Measurements from ENCODE around the gene SLC13A3.

The SLC13A3 gene

GRCh38 chr20:46650575-46651090, 626 bp downstream of the SLC13A3 start:
- DNase-seq = no peak

GRCh38 chr20:46649965-46650542, 1.2 kb downstream of the SLC13A3 start:
- no peak for DNase-seq

- DNase-seq = no peak
Measured at GRCh38 chr20:46649650-46649949, 1.7 kb downstream of the SLC13A3 start.

- DNase-seq = no peak
Measured at GRCh38 chr20:46648903-46649649, 2.2 kb downstream of the SLC13A3 start.

- DNase-seq = no peak
Measured at GRCh38 chr20:46647469-46647868, 3.8 kb downstream of the SLC13A3 start.

GRCh38 chr20:46646659-46647380, 4.4 kb downstream of the SLC13A3 start:
- no peak for DNase-seq

- no peak for DNase-seq
Measured at GRCh38 chr20:46646122-46646521, 5.1 kb downstream of the SLC13A3 start.

- no peak for DNase-seq
Measured at GRCh38 chr20:46644733-46645132, 6.5 kb downstream of the SLC13A3 start.

- no peak for DNase-seq
Measured at GRCh38 chr20:46644160-46644559, 7.1 kb downstream of the SLC13A3 start.

- DNase-seq = no peak
Measured at GRCh38 chr20:46642969-46643343, 8.3 kb downstream of the SLC13A3 start.

GRCh38 chr20:46642265-46642968, 8.8 kb downstream of the SLC13A3 start:
- no peak for DNase-seq

GRCh38 chr20:46641424-46641823, 9.8 kb downstream of the SLC13A3 start:
- DNase-seq = no peak

GRCh38 chr20:46640536-46641311, 10.5 kb downstream of the SLC13A3 start:
- DNase-seq = no peak

GRCh38 chr20:46640044-46640443, 11.2 kb downstream of the SLC13A3 start:
- DNase-seq = no peak

- no peak for DNase-seq
Measured at GRCh38 chr20:46639587-46639986, 11.7 kb downstream of the SLC13A3 start.

GRCh38 chr20:46638898-46639274, 12.4 kb downstream of the SLC13A3 start:
- DNase-seq = no peak

- DNase-seq = no peak
Measured at GRCh38 chr20:46638134-46638897, 12.9 kb downstream of the SLC13A3 start.

GRCh38 chr20:46637427-46638133, 13.7 kb downstream of the SLC13A3 start:
- no peak for DNase-seq

- DNase-seq = no peak
Measured at GRCh38 chr20:46637020-46637419, 14.2 kb downstream of the SLC13A3 start.

- no peak for DNase-seq
Measured at GRCh38 chr20:46636514-46636913, 14.7 kb downstream of the SLC13A3 start.

- DNase-seq = no peak
Measured at GRCh38 chr20:46635514-46636136, 15.6 kb downstream of the SLC13A3 start.

All from NCI-H446 (cell line).